ENCODE measurements around the gene TAF1B. TPM values are rescaled to one million over a fixed set of nuclear protein-coding genes. Genes with fewer than 3 reads are reported as not detected.

TAF1B gene
- total RNA-seq, 1 donor from 2014 or later, result 15.6 TPM

DNA sequence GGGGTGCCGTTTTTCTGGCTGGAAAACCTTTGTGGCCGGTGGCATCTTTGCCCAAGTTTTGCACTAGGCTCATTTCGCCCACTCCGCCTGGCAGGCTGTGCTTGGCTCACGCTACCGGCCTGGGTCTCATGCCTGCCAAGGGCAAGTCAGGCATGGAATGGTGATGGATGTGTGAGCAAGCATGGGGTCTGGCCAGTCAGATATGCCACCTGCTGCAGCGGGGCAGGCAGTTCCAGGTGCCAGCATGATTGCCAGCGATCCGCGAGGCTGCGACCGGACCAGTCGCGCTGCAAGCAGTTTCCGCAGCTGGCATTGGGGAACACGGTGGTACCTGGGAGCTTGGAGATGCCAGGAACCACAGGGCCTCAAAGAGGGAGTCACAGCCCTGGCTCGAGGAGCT, 40.6 kb downstream of the TAF1B start:
- Mint-ChIP-seq H3K27ac (ENCODE audit: unreplicated experiment) (no peak overlapping the region), H3K4me1 (ENCODE audit: low read depth) (peaks cover 10% of the 10 kb centered on the region), H3K9me3 (ENCODE audit: low read depth) (peaks cover 13% of the 10 kb centered on the region), H3K4me3 (ENCODE audit: unreplicated experiment) (no peak overlapping the region), H3K27me3 (ENCODE audit: low read depth) (no peaks in the 10 kb centered on the region), H3K36me3 (ENCODE audit: low read depth) (peaks cover 24% of the 10 kb centered on the region)
- DNase-seq (ENCODE audit: low spot score), result no peak
- TF ChIP-seq, protein P1, sequence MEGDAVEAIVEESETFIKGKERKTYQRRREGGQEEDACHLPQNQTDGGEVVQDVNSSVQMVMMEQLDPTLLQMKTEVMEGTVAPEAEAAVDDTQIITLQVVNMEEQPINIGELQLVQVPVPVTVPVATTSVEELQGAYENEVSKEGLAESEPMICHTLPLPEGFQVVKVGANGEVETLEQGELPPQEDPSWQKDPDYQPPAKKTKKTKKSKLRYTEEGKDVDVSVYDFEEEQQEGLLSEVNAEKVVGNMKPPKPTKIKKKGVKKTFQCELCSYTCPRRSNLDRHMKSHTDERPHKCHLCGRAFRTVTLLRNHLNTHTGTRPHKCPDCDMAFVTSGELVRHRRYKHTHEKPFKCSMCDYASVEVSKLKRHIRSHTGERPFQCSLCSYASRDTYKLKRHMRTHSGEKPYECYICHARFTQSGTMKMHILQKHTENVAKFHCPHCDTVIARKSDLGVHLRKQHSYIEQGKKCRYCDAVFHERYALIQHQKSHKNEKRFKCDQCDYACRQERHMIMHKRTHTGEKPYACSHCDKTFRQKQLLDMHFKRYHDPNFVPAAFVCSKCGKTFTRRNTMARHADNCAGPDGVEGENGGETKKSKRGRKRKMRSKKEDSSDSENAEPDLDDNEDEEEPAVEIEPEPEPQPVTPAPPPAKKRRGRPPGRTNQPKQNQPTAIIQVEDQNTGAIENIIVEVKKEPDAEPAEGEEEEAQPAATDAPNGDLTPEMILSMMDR (IDR thresholded peaks at IDR 0.05), result no peak

DNA sequence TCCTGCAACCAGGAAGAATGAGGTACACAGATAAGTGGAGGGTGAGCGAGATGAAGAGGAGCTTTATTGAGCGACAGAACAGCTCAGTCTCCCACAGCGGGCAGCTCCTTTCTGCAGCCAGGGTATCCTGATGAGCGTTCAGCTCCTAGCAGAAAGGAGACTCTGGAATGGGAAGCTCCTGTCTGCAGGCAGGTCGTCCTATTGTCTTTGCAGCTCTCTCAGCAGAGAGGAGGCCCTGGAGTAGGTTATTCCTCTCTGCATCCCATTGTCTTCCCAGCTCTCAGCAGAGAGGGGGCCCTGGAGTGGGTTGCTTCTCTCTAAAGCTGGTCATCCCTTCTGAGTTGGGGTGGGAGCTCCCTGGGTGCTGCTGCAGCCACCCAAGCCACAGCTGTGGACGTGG, 41.2 kb downstream of the TAF1B start:
- no peak for DNase-seq (ENCODE audit: low spot score)
- Mint-ChIP-seq H3K4me1 (ENCODE audit: low read depth) (peaks cover 13% of the 10 kb centered on the region), H3K27me3 (ENCODE audit: low read depth) (no peaks in the 10 kb centered on the region), H3K27ac (ENCODE audit: unreplicated experiment) (no peak overlapping the region), H3K9me3 (ENCODE audit: low read depth) (peaks cover 13% of the 10 kb centered on the region), H3K36me3 (ENCODE audit: low read depth) (peaks cover 24% of the 10 kb centered on the region), H3K4me3 (ENCODE audit: unreplicated experiment) (no peak overlapping the region)
- TF ChIP-seq, protein P1 (IDR thresholded peaks at IDR 0.05), result no peak

DNA sequence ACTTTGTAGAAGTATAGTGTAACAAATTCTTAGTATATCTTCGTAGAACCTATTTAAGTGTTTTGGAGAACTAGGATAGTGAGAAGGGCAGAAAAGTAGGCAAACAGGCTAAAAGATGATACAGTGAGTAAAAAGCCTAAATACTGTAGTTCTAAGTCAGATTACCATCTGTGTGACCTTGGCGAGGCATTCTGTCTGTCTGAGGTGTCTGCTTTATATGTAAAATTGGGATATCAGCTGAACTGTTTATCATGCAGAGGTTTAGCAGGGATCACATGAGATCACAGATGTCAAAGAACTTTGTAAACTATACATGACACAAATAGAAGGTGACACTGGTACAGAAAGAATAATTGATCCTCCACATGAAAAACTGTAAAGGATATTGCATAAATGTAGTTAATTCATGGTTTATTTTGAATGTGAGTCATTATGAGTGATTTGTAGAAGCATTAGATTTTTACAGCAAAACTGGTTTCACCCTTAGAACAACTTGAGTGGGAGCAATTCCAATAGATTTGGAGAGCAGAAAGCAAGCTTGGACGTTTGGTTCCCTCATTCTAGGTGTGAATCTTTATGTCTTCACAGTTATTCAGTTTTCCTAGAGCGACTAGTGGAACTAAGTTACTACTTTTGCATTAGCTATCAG, 41.9 kb downstream of the TAF1B start:
- Mint-ChIP-seq H3K27ac (ENCODE audit: unreplicated experiment) (no peak overlapping the region), H3K36me3 (ENCODE audit: low read depth) (peaks cover 24% of the 10 kb centered on the region), H3K4me1 (ENCODE audit: low read depth) (peaks cover 20% of the 10 kb centered on the region), H3K9me3 (ENCODE audit: low read depth) (peaks cover 13% of the 10 kb centered on the region), H3K4me3 (ENCODE audit: unreplicated experiment) (no peak overlapping the region), H3K27me3 (ENCODE audit: low read depth) (no peaks in the 10 kb centered on the region)
- DNase-seq (ENCODE audit: low spot score), result no peak
- TF ChIP-seq, protein P1 (IDR thresholded peaks at IDR 0.05), result no peak

DNA sequence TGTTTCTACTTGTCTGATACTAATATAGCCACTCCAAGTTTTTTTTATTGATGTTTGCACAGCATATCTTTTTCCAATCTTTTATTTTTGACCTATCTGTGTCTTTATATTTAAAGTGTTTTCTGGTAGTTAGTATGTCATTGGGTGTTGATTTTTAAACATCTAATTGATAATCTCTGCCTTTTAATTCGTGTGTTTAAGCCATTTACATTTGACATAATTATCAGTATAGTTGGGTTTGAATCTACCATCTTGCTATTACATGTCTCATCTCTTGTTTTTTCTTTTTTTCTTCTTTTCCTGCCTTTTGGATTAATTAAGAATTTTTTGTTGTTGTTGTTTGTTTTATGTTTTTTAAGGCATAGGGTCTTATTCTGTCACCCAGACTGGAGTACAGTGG, 44.2 kb downstream of the TAF1B start:
- H3K36me3 Mint-ChIP-seq (ENCODE audit: low read depth), result peaks cover 25% of the 10 kb centered on the region
- no peak overlapping the region for H3K4me3 Mint-ChIP-seq (ENCODE audit: unreplicated experiment)

DNA sequence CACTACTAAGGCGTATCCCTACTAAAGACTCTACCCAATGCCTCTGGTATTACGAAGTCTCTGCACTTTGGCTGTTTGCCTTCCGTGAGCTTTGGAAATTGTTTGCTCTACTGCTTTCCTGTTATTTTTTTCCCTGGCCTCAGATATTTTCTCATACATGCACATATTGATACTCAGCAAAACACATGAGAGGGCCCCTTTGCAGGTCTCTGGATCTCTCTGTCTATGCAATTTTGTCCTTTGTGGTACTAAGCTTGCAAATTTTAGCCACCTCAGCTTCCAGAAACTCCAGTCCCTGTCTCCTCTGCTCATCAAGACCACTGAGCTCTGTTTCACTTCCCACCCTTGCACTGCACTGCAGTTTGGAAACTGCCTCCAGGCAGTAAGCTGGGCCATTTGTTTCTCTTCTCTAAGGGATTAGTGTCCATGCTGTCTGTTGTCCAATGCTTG, 46.6 kb downstream of the TAF1B start:
- Mint-ChIP-seq H3K4me1 (ENCODE audit: low read depth) (peaks cover 21% of the 10 kb centered on the region), H3K4me3 (ENCODE audit: unreplicated experiment) (no peak overlapping the region), H3K27me3 (ENCODE audit: low read depth) (no peaks in the 10 kb centered on the region), H3K36me3 (ENCODE audit: low read depth) (peaks cover 27% of the 10 kb centered on the region), H3K9me3 (ENCODE audit: low read depth) (peaks cover 13% of the 10 kb centered on the region), H3K27ac (ENCODE audit: unreplicated experiment) (peak overlapping the region; percentile 25)
- TF ChIP-seq, protein P1 (IDR thresholded peaks at IDR 0.05), result no peak
- no peak for DNase-seq (ENCODE audit: low spot score)

More for the DNA sequence above, 44.2 kb downstream of the TAF1B start:
- no peaks in the 10 kb centered on the region for H3K27me3 Mint-ChIP-seq (ENCODE audit: low read depth)
- no peak for DNase-seq (ENCODE audit: low spot score)
- H3K27ac Mint-ChIP-seq (ENCODE audit: unreplicated experiment), result no peak overlapping the region
- TF ChIP-seq, protein P1 (IDR thresholded peaks at IDR 0.05), result no peak
- peaks cover 22% of the 10 kb centered on the region for H3K4me1 Mint-ChIP-seq (ENCODE audit: low read depth)
- peaks cover 13% of the 10 kb centered on the region for H3K9me3 Mint-ChIP-seq (ENCODE audit: low read depth)
